B cell (primary cell): ENCODE results near the gene NKAPL.

Experiments used
- CTCF ChIP-seq: fragments of 200-600 bp; IDR thresholded peaks from one replicate; pipeline ENCODE4 v1.8.0; 2022; ENCODE audit warnings: antibody characterized with exemption, mild to moderate bottlenecking
- EZH2 ChIP-seq: IDR thresholded peaks from 2 replicates; pipeline ENCODE4 v1.6.1; 2012; ENCODE audit warnings: borderline replicate concordance, low read depth, mild to moderate bottlenecking, moderate library complexity, low read length; ENCODE audit not compliant: insufficient read depth, poor library complexity, severe bottlenecking

DNA sequence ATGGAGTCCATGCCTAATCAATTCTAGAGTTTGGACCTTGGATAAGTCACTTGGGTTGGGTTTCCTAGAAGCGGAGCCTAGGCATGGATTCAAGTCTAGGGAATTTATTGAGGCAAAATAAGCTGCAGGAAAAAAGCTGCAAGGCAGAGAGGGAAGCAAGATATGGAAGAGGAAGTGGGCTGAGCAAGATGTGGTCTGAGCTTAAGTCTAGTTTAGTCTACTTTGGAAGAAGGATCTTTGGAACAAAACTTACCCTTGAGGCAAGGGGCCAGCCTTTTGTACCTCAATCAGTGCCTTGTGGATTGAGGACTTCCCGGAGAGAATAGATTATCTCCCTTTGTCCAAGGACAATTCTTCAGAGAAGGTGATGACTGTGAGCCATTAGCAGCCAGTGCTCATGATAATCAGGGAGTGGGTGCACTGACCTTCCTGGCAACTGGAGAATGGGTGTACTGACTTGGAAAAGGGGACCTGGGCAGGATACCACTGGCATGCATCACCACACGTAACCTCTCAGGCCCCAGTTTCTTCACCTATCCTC lies 23.1 kb upstream of the NKAPL start:
- TF ChIP-seq EZH2 (no peak), CTCF (no peak)
